K562 (cell line): ENCODE data around the gene PI4KA. TPM values are rescaled to one million over a fixed set of nuclear protein-coding genes. Genes with fewer than 3 reads are reported as not detected.
A peak's percentile ranks its signal among the peaks of the same experiment; 100 is the strongest.

Experiments
- BRF1 ChIP-seq: IDR thresholded peaks from 3 replicates; pipeline ENCODE4 v1.6.1; 2011; ENCODE audit warnings: borderline replicate concordance, mild to moderate bottlenecking; ENCODE audit not compliant: insufficient read length; ENCODE audit errors: extremely low read depth
- CSDE1 ChIP-seq, 2 experiments: fragments of 450-650 bp; IDR thresholded peaks; 2 replicates each; pipeline ENCODE4 v1.6.1; 2016; ENCODE audit warnings: mild to moderate bottlenecking in 1 of 2
- E2F1 ChIP-seq: sonication (generic); formaldehyde crosslinking; IDR thresholded peaks from 2 replicates; pipeline ENCODE4 v1.8.1; 2023; ENCODE audit warnings: mild to moderate bottlenecking, missing genetic modification reagents, moderate library complexity
- HNRNPH1 ChIP-seq: fragments of 200-400 bp; formaldehyde crosslinking; optimal IDR thresholded peaks from 2 replicates; pipeline ENCODE3; 2017; ENCODE audit warnings: low read depth, mild to moderate bottlenecking, low read length, moderate library complexity
- KDM1A ChIP-seq, 2 experiments: fragments of 450-650 bp; IDR thresholded peaks; 2 replicates each; pipeline ENCODE4 v1.6.1; 2016; ENCODE audit warnings: mild to moderate bottlenecking in 2 of 2
- NCOR1 ChIP-seq: fragments of 450-650 bp; IDR thresholded peaks from 2 replicates; pipeline ENCODE4 v1.6.1; 2016; ENCODE audit warnings: mild to moderate bottlenecking, moderate library complexity
- NR3C1 ChIP-seq: sonication (generic); formaldehyde crosslinking; IDR thresholded peaks from 2 replicates; pipeline ENCODE4 v1.8.1; 2022; ENCODE audit warnings: missing genetic modification reagents
- RBM15 ChIP-seq: fragments of 200-400 bp; formaldehyde crosslinking; IDR thresholded peaks from 2 replicates; pipeline ENCODE4 v1.6.1; 2018; ENCODE audit warnings: mild to moderate bottlenecking, low read length, moderate library complexity; ENCODE audit not compliant: insufficient read depth
- RERE ChIP-seq: sonication (generic); formaldehyde crosslinking; IDR thresholded peaks from 2 replicates; pipeline ENCODE4 v1.8.0; 2023; ENCODE audit warnings: missing genetic modification reagents, mild to moderate bottlenecking, borderline replicate concordance
- RFX5 ChIP-seq: IDR thresholded peaks from 2 replicates; pipeline ENCODE4 v1.6.1; 2011; ENCODE audit warnings: low read depth, mild to moderate bottlenecking, improper control_type of control experiment, low read length
- STAT5B ChIP-seq: fragments of 250-450 bp; sonication (Bioruptor Pico); IDR thresholded peaks from 2 replicates; pipeline ENCODE4 v1.8.0; 2021; ENCODE audit warnings: mild to moderate bottlenecking, inconsistent platforms
- TBP ChIP-seq: optimal IDR thresholded peaks from 2 replicates; pipeline ENCODE3; 2011; ENCODE audit warnings: low read depth, low read length, improper control_type of control experiment
- U2AF1 ChIP-seq: fragments of 200-400 bp; formaldehyde crosslinking; optimal IDR thresholded peaks from 2 replicates; pipeline ENCODE3; 2017; ENCODE audit warnings: mild to moderate bottlenecking, low read depth, low read length, moderate library complexity
- ZBTB11 ChIP-seq, 3 experiments: fragments of 200-800 bp in 1 of 3; fragments of 250-450 bp in 1 of 3; fragments of 450-650 bp in 1 of 3; sonication (Bioruptor Pico) in 1 of 3; sonication (Bioruptor generic) in 1 of 3; formaldehyde crosslinking in 1 of 3; IDR thresholded peaks; 2 replicates each; pipeline versions ENCODE4 v1.6.1 to v1.8.0; 2016 to 2022; ENCODE audit warnings: mild to moderate bottlenecking in 2 of 3, missing genetic modification characterization in 2 of 3, missing compliant biosample characterization in 1 of 3, moderate library complexity in 1 of 3
- ZKSCAN3 ChIP-seq: fragments of 250-450 bp; sonication (Bioruptor Pico); IDR thresholded peaks from 2 replicates; pipeline ENCODE4 v1.4.0; 2020
- ZNF347 ChIP-seq: fragments of 450-650 bp; formaldehyde crosslinking; IDR thresholded peaks from 2 replicates; pipeline ENCODE4 v1.4.0; 2020; ENCODE audit warnings: low read depth, mild to moderate bottlenecking, moderate library complexity
- polyA plus RNA-seq, 8 experiments: library from polyadenylated mRNA; depleted of rRNA in 4 of 8; stranded (reverse) in 5 of 8; unstranded in 3 of 8; fragments of >200 nt; fragmentation: Nextera tagmentation in 2 of 8; fragmentation: Illumina TruSeq in 1 of 8; extraction: Ambion mirVana in 2 of 8; extraction: Trizol in 1 of 8; gene quantifications; 2 replicates each; pipeline versions ENCODE4 v1.2.1 to v1.2.3, GENCODE V29; 2011 to 2014; ENCODE audit warnings: inconsistent platforms in 1 of 8, missing spikeins in 1 of 8
- total RNA-seq, 7 experiments: library from RNA; depleted of rRNA in 6 of 7; stranded (reverse); fragments of >200 nt in 6 of 7; fragmentation: Illumina TruSeq in 2 of 7; extraction: Trizol in 2 of 7; gene quantifications; 2 replicates each; pipeline versions ENCODE4 v1.2.1 to v1.2.3, GENCODE V29; 2011 to 2021; ENCODE audit warnings: low replicate concordance in 1 of 7
- TF ChIP-seq, protein P1 (sequence below): fragments of 450-650 bp; IDR thresholded peaks from 2 replicates; pipeline ENCODE4 v1.6.1; 2016; ENCODE audit warnings: low read depth, mild to moderate bottlenecking, moderate library complexity

The PI4KA gene
- total and polyA plus RNA-seq, 9 of the 15 experiments (the other 6 are each of a cell fraction or from before 2014, with no cell fraction given) = 7.3 to 187 (median 84.7) TPM

DNA sequence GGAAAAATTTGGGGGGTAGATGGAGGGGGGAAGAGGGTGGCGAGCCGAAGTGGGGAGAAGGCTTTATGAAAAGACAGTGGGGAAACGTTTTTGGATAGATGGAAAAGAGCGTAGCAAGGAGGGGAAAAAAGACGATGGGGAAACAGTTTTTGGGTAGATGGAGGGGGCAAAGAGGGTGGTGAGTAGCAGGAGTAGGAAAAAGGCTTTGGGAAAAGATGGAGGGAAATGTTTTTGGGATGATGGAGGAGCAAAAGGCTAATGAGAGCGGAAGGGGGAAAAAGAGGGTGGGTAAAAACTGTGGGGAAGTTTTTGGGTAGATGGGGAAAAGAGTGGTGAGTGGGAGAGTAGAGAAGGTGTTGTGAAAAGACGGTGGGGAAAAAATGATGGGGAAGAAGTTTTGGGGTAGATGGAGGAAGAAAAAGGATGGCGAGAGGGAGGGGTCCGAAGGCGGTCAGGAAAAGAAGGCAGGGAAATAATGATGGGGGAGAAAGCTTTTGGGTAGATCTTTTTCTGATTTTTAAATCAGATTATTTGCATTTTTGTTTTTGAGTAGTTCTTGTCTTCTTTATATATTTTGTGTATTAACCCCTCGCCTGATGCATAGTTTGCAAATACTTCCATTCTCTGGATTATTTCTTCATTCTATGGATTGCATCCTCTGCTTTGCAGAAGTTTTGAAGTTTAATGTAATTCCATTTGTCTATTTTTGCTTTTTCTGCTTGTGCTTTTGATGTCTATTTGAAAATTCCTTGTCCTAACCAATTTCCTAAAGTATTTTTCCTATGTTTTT, 200.0 kb downstream of the PI4KA start (continued):
- no peak for TF ChIP-seq ZBTB11 (CRISPR knock-in tag; IDR thresholded peaks at IDR 0.05)
- no peak for TF ChIP-seq CSDE1 (IDR thresholded peaks at IDR 0.05)
- peak; percentile 30; the same call in 1 of the 2 replicates for TF ChIP-seq RFX5
- no peak for TF ChIP-seq KDM1A (IDR thresholded peaks at IDR 0.05)
- TF ChIP-seq HNRNPH1 = no peak
- TF ChIP-seq STAT5B (CRISPR knock-in tag) = no peak
- no peak for TF ChIP-seq E2F1 (CRISPR knock-in tag)
- TF ChIP-seq BRF1 = no peak
- no peak for TF ChIP-seq NR3C1
- TF ChIP-seq NCOR1 = no peak
- TF ChIP-seq, protein P1, sequence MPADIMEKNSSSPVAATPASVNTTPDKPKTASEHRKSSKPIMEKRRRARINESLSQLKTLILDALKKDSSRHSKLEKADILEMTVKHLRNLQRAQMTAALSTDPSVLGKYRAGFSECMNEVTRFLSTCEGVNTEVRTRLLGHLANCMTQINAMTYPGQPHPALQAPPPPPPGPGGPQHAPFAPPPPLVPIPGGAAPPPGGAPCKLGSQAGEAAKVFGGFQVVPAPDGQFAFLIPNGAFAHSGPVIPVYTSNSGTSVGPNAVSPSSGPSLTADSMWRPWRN = no peak
- TF ChIP-seq ZKSCAN3 = no peak
- TF ChIP-seq RERE (CRISPR knock-in tag) = no peak
- TF ChIP-seq U2AF1 = no peak
- no peak for TF ChIP-seq TBP
- TF ChIP-seq ZNF347 (CRISPR knock-in tag) = peak; percentile 51; the same call in 1 of the 2 replicates
- no peak for TF ChIP-seq RBM15
